COR-L47 (cell line): ENCODE results near the gene LRBA.
A peak's percentile ranks its signal among the peaks of the same experiment; 100 is the strongest.

Experiments used
- DNase-seq: peaks from one replicate; lab custom pipeline; 2025; lab: John Stamatoyannopoulos, UW

Gene LRBA

GRCh38 chr4:150875367-150875766 is 139.7 kb downstream of the LRBA start:
- DNase-seq: no peak

DNA sequence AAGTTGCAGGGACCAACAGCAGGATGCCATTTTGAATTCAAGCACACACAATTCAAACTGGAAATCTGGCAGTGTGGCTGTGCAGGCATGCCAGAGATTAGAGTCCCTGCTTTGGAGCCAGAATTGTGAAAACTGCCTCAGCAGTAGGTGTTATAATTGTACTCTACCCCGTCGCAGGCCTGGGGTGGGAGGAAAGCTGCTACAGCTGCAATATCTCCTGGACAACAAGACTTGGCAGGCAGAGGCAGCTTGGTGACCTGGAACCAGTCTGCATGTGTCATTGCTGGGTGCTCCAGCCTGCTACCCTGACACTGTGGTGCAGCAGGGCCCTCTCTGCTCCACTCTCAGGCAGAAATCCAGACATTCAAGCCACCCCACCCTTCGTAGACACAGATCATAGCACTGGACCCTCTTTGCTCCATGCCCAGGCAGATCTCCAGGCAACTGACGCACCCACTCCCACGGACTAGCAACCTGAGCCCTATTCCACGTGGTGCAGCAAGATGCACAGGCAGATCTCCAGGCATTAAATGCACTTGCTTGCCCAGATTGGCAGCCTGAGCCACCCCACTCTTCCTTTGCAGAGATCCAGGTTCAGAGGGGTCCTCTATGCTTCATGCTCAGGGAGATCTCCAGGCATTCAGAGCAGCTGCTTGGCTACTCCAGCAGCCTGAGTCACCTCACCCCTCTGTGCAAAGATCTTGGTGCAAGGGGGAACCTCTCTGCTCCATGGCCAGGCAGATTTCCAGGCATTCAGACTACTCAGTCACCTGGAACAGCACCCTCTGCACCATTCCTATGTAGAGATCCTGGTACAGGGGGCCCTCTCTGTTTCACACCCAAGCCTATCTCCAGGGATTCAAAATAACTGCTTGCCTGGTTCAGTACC is 140.5 kb downstream of the LRBA start:
- DNase-seq: peak; percentile 11

DNA sequence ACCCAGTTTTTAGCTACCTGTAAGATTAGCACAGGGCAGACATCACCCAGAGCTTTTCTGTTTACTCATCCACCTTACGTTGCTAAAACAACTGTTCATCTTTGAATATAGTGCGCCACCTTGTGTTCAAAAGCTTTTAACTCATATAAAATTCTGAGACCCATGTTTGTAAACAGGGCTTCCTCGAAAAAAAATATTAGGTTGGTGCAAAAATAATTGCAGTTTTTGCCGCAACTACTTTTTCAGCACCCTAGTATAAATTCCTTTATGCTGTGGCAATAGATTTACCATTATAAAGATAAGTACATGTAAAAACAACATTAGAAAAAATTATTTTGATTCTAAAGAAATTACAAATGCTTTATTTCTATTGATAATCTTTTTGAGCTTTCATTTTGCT is 147.9 kb downstream of the LRBA start:
- peak; percentile 88 for DNase-seq

DNA sequence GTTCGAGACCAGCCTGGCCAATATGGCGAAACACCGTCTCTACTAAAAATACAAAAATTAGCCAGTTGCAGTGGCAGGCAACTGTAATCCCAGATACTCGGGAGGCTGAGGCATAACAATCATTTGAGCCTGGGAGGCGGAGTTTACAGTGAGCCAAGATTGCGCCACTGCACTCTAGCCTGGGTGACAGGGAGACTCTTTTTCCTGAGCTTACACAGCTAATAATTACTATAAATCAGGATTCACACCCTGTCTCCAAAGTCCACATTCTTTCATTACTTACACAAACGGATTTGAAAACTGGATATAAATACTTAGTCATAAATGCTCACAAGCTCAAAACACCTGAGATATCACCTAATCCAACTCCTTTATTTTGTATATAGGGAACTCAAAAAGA is 151.6 kb downstream of the LRBA start:
- DNase-seq: no peak

DNA sequence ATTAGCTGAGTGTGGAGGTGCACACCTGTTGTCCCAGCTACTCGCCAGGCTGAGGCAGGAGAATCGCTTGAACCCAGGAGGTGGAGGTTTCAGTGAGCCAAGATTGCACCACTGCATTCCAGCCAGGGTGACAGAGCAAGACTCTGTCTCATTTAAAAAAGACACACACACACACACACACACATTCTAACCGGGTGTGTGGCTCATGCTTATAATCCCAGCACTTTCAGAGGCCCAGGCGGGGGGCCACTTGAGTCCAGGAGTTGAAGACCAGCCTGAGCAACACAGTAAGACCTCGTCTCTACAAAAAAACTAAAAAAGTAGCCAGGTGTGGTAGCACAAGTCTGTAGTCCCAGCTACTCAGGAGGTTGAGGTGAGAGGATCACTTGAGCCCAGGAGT is 152.3 kb downstream of the LRBA start:
- no peak for DNase-seq

GRCh38 chr4:150859453-150859852 is 155.6 kb downstream of the LRBA start:
- no peak for DNase-seq

GRCh38 chr4:150855981-150856510 is 159.0 kb downstream of the LRBA start:
- DNase-seq: no peak

- no peak for DNase-seq
Observed at GRCh38 chr4:150854600-150854999, 160.5 kb downstream of the LRBA start.

- DNase-seq: no peak
Observed at GRCh38 chr4:150853882-150854281, 161.2 kb downstream of the LRBA start.

DNA sequence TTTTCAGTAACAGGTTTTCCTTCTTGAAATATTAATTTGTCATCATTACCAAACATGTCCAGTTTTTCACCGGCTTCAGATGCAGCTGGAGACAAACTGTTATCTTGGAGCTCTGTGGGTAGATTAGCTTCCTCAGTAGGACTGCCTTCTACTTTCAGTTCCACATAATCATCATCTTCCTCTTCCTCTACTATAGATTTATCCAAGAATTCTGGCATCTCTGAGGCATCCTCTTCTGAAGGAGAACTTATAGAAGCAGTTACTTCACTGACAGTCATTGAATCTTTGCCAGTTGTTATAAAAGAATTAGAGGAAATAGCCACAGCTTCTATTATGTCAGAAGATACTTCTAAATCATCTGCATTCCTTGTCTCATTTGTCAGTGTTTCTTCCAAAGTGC is 162.9 kb downstream of the LRBA start:
- DNase-seq: no peak

DNA sequence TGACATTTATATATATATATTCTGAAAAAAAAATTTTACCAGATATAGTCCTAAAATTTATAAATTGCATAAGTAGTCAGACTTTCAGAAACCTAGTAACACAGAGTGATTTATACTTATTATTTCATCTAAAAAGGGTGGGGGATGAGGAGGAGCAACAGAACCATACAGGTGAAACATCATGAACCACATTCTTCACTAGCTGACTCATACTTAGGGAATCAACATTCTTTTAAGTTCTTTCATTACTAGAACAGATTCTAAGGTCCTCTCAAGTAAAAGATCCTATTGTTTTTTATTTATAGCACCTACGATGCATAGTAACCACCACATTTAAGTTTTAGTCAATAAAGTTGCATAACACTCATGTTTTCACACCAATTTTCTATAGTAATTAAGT is 166.1 kb downstream of the LRBA start:
- no peak for DNase-seq

DNA sequence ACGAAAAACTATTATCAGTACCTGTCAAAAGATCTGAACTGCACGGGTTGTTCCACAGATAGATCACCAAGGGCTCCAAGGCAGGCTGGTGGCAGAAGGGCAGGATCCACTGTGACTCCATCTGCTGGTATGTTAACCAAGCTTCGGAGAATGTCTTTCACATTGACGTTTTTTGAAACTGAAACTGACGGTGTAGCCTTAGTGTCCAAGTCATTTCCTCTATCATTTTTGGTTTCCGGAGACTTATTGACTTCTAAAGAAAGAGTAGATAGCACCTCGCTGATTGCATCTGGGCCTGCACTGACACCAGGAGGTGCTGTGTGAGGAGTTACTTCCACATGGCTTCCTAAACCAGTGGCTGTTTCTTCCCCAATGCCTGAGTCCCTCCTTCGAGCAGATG is 186.9 kb downstream of the LRBA start:
- DNase-seq: no peak

DNA sequence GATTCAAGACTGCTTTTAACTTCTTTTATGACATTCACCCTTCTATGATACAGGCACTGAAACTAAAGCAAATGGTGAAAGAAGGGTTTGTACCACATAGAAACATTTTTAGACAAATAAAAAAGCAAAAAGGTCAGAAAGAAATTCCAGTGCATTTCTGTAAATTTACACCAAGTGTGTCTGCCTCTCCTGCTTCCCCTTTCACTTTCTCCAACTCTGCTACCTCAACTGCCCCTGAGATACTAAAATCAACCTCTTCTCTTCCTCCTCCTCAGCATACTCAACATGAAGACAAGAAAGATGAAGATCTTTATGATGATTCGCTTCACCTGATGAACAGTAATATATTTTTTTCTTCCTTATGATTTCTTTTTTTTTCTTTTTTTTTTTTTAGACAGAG is 187.9 kb downstream of the LRBA start:
- no peak for DNase-seq

GRCh38 chr4:150826306-150826705 is 188.8 kb downstream of the LRBA start:
- DNase-seq: no peak

DNA sequence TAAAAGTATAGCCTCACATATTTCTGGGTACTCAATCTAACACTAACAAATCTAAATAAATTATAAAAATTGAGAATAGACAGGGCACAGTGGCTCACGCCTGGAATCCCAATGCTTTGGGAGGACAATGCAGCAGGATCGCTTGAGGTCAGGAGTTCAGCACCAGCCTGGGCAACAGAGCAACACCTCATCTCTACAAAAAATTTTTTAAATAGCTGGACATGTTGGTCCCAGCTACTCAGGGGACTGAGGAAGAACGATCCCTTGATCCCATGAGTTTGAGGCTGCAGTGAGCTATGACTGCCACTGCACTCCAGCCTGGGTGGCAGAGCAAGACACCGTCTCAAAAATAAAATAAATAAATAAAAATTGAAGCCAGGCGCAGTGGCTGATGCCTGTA is 192.7 kb downstream of the LRBA start:
- DNase-seq: no peak

DNA sequence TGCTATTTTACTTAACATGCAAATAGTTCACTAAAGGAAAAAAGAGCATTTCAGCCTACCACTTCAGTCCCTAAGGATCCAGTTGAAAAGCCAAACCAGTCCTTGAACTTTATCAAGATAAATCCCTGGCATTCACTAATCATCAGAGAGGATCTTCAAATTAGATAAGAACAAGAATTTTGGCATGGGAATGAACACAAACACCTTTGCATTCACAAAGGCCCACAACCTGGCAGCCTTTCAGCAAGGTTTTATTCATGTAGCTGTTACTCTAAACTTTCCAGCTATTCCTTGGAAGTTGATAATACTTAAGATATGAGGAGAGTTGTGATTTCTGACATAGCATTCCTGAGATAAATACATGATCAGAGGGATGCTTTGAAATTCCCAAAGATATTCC is 193.4 kb downstream of the LRBA start:
- no peak for DNase-seq

DNA sequence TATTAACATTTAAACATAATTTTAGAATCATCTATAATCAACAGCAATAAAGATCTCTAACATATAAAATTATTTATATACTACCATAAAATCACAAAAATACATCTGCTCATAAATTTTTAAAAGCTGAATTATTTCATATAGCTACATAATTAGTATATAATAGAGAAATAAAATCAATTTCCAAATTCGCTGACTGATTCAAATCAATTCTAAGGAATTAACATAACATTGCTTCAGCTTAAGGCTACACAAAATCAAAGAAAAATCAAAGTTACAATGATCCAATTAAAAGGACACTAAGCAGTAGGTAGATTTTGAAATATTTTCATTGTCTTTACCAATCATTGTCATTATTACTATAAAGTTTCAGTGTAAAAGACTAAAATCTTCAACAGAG is 194.7 kb downstream of the LRBA start:
- no peak for DNase-seq

DNA sequence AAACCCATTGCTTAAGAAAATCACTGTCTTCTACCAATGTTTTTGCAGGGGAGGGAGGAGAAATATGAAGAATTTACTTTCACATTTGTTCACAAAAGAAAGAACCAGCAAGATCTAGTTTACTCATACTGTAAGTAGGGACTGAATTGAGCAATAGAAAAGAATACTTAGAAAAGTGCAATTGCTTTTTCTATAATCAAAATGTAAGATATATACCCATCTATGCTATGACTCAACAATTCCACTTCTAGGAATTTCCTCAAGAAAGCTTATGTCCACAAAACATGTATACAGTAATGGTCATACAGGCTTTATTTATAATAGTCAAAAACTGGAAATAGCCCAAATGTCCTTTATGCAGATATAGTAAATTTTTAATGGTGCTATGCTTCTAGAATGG is 196.4 kb downstream of the LRBA start:
- no peak for DNase-seq

GRCh38 chr4:150817804-150818528 is 197.1 kb downstream of the LRBA start:
- no peak for DNase-seq

DNA sequence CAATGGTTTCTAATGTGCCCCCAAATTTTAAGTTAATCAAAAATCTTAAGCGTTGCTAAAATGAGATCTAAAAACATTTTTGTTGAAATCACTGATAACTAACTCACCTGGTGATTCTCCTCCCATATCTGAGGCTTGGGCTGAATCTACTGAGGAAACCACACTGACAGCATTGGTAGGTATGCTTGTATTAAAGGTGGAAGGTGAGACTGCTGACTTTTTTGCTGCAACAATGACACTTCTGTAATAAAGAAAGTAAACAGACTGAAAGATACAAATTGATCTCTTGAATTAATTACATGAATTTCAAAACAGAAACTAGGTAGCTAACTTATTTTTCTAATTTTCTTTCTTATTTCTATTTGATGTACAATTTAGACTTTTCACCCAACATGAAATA is 198.1 kb downstream of the LRBA start:
- no peak for DNase-seq

DNA sequence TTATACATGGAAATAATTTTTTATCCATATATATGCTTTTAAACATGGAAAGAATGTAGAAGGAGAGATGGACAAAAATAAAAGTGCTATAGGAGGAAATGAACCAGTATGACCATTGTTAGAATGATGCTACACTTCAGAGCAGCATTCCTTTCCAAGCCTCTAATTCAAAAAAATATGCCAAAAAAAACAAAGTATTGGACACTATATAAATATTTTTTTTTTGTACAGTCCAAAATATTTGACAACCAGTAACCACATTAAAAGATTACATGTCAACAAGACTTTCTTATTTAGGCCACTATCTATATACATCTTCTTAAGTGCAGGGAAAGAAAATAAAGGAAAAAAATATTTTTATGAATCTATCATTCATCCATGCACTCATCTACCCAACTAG is 198.6 kb downstream of the LRBA start:
- DNase-seq: no peak

DNA sequence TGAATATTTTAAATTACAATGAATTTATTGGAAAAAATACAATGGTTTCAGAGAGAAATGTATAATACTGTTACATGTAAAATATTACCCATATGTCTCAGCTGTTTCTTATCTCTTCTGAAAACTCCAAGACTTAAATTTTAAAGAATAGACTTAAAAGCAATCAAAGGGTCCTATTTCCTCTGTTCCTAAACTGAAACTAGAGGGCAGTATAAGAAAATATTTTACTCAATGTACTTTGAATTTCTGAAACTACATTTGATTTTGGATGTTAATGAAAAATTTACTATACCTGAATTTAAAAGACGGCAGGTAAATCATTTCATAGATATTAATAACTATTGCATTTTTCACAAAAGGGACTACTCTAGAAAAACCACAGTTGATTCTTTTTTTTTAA is 200.2 kb downstream of the LRBA start:
- no peak for DNase-seq
